ENCODE results near the gene STK4.

STK4 gene

GRCh38 chr20:45028424-45029136 is 62.3 kb downstream of the STK4 start:
- DNase-seq (ENCODE audit: low read depth): no peak

- no peak for DNase-seq (ENCODE audit: low read depth)
These were observed 63.6 kb downstream of the STK4 start for GRCh38 chr20:45029884-45030283.

- no peak for DNase-seq (ENCODE audit: low read depth)
These were observed 66.0 kb downstream of the STK4 start for GRCh38 chr20:45032276-45032675.

GRCh38 chr20:45032781-45033180 is 66.5 kb downstream of the STK4 start:
- DNase-seq (ENCODE audit: low read depth): no peak

- no peak for DNase-seq (ENCODE audit: low read depth)
These were observed 68.1 kb downstream of the STK4 start for GRCh38 chr20:45034436-45034835.

- no peak for DNase-seq (ENCODE audit: low read depth)
These were observed 69.9 kb downstream of the STK4 start for GRCh38 chr20:45036044-45036755.

GRCh38 chr20:45037050-45037449 is 70.7 kb downstream of the STK4 start:
- no peak for DNase-seq (ENCODE audit: low read depth)

GRCh38 chr20:45037635-45038034 is 71.3 kb downstream of the STK4 start:
- DNase-seq (ENCODE audit: low read depth): no peak

GRCh38 chr20:45038745-45039474 is 72.6 kb downstream of the STK4 start:
- DNase-seq (ENCODE audit: low read depth): no peak

GRCh38 chr20:45039475-45039820 is 73.1 kb downstream of the STK4 start:
- DNase-seq (ENCODE audit: low read depth): no peak

GRCh38 chr20:45041464-45042337 is 75.4 kb downstream of the STK4 start:
- DNase-seq (ENCODE audit: low read depth): no peak

- DNase-seq (ENCODE audit: low read depth): no peak
These were observed 76.7 kb downstream of the STK4 start for GRCh38 chr20:45042978-45043377.

- peak; percentile 72 for DNase-seq (ENCODE audit: low read depth)
These were observed 77.8 kb downstream of the STK4 start for GRCh38 chr20:45044084-45044573.

- DNase-seq (ENCODE audit: low read depth): no peak
These were observed 78.3 kb downstream of the STK4 start for GRCh38 chr20:45044601-45045000.

GRCh38 chr20:45047581-45048119 is 81.3 kb downstream of the STK4 start:
- no peak for DNase-seq (ENCODE audit: low read depth)

- DNase-seq (ENCODE audit: low read depth): no peak
These were observed 83.1 kb downstream of the STK4 start for GRCh38 chr20:45049438-45049837.

GRCh38 chr20:45049904-45050471 is 83.7 kb downstream of the STK4 start:
- DNase-seq (ENCODE audit: low read depth): no peak

- no peak for DNase-seq (ENCODE audit: low read depth)
These were observed 85.1 kb downstream of the STK4 start for GRCh38 chr20:45051204-45052060.

- DNase-seq (ENCODE audit: low read depth): no peak
These were observed 86.6 kb downstream of the STK4 start for GRCh38 chr20:45052698-45053429.

Data from HS-27A (cell line).